Choroid plexus epithelial cell (primary cell): Measurements from ENCODE around the gene TNS1.

Source experiments
- DNase-seq: peaks from one replicate; pipeline ENCODE4 v3.0.0-alpha.2; 2010; ENCODE audit warnings: low read depth
- H3K4me3 ChIP-seq: 2 replicates; pipeline ENCODE4 v1.5.1; 2011; ENCODE audit warnings: low read depth, mild to moderate bottlenecking, control low read depth, low read length, moderate library complexity
- TF ChIP-seq, protein P1 (sequence below): conservative IDR thresholded peaks from 2 replicates; pipeline ENCODE4 v1.5.1; 2011; ENCODE audit warnings: low read depth, mild to moderate bottlenecking, control low read depth, inconsistent platforms, low read length, moderate library complexity

TNS1 gene

GRCh38 chr2:217907266-217907665 is 95.5 kb downstream of the TNS1 start:
- TF ChIP-seq, protein P1, sequence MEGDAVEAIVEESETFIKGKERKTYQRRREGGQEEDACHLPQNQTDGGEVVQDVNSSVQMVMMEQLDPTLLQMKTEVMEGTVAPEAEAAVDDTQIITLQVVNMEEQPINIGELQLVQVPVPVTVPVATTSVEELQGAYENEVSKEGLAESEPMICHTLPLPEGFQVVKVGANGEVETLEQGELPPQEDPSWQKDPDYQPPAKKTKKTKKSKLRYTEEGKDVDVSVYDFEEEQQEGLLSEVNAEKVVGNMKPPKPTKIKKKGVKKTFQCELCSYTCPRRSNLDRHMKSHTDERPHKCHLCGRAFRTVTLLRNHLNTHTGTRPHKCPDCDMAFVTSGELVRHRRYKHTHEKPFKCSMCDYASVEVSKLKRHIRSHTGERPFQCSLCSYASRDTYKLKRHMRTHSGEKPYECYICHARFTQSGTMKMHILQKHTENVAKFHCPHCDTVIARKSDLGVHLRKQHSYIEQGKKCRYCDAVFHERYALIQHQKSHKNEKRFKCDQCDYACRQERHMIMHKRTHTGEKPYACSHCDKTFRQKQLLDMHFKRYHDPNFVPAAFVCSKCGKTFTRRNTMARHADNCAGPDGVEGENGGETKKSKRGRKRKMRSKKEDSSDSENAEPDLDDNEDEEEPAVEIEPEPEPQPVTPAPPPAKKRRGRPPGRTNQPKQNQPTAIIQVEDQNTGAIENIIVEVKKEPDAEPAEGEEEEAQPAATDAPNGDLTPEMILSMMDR: no peak
- no peak overlapping the region for H3K4me3 ChIP-seq
- DNase-seq: no peak

GRCh38 chr2:217906798-217907197 is 96.0 kb downstream of the TNS1 start:
- TF ChIP-seq, protein P1: no peak
- no peak overlapping the region for H3K4me3 ChIP-seq
- DNase-seq: no peak

GRCh38 chr2:217905896-217906295 is 96.9 kb downstream of the TNS1 start:
- TF ChIP-seq, protein P1: no peak
- H3K4me3 ChIP-seq: no peak overlapping the region
- no peak for DNase-seq

GRCh38 chr2:217905395-217905794 is 97.4 kb downstream of the TNS1 start:
- no peak for DNase-seq
- TF ChIP-seq, protein P1: no peak
- no peak overlapping the region for H3K4me3 ChIP-seq

DNA sequence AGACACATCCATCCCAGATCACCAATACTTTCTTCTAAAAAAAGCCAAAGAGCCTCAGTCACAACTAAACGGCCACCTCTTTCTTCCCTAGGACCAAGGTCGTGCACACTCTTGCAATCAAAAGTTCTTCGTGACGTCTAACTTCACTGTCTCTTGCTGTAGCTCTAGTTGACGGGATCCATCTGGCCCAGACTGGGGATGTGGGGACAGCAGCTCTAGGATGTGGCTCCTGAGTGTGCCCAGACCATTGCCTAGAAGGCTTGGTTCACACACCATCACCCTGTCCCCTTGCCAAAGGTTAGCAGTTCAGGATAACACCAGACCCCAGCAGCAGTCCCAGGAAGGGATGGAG is 98.2 kb downstream of the TNS1 start:
- no peak overlapping the region for H3K4me3 ChIP-seq
- TF ChIP-seq, protein P1: no peak
- DNase-seq: no peak

DNA sequence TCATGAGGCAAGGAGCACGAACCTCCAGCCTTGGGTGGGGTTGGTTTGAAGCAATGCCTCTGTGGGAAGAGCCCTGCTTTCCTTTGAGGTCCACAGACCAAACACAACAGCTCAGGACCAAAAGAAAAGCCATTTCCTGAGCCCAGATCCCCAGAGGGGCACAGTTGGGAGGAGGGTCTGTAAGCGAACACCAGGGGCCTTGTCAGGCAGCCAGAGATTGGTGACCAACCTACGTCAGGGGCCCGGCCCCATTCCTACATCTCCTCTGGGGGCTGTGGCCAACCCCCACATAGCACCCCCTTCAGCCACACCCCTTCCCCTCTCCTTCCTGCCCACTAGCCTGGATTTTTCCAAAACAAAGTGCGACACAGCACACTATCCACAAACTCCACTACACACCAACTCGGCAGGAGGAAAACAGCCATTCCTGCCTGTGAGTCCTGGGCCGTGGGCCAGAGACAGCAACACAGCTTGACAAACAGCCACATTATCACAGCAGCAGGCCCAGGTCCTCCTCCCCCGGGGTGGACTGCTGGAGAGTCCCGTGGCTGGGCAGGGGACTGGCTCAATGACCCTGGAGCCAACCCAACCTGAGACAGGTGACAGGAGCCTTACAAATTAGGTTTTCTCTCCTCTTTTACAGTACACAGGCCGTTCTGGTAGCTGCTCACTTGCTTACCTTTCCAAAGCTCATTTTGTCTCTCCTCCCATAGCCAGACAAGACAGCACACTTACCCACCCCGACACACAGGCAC is 98.8 kb downstream of the TNS1 start:
- TF ChIP-seq, protein P1: no peak
- no peak overlapping the region for H3K4me3 ChIP-seq
- peak; percentile 73 for DNase-seq

DNA sequence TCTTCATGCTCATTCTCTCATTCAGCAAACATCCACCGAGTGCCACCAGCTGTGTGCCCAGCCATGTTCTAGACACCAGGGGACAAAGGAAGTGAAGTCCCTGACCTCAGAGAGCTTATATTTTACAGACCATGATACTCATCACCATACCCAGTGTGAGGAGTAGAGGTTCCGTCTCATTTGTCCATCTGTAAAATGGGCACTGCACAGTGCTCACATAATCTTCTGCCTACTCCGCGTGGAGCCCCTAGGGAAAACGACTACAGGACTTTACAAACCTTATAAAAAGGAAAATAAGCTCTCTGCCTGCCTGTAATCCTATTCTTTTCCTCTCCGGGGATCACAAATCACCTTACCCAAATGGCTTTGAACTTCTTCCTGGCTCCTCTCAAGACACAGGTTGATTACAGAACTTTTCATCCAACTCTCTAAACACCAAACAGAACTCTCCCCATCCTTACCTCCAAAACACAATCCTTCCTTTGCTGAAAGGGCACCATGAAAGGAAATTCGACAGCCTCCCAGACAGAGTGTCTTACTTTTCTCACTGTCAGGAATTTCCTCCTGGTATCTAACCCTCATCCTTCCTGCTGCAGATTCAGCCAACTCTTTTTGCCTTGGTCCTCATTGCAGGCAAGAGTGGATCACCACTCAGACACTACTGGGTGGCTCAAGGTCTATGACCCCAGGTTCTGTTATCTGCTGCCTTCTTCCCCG is 99.5 kb downstream of the TNS1 start:
- DNase-seq: no peak
- TF ChIP-seq, protein P1: no peak
- no peak overlapping the region for H3K4me3 ChIP-seq
